AG04450 (cell line): ENCODE measurements around the gene PRR7. TPM values are rescaled to one million over a fixed set of nuclear protein-coding genes. Genes with fewer than 3 reads are reported as not detected.
"Not testable (repeated sequence)": the region's sequence is repeated elsewhere in the genome, so short reads cannot be mapped to it uniquely, and the experiment has no call there.

Experiments
- CTCF ChIA-PET: fragments of 300-600, 350-600 bp; formaldehyde crosslinking; extraction: SDS; loops from one replicate; lab custom pipeline; 2022; ENCODE audit warnings: antibody characterized with exemption, inconsistent platforms; lab: Charles Lee
- POLR2A ChIA-PET: fragments of 350-600 bp; formaldehyde crosslinking; extraction: SDS; loops from one replicate; lab custom pipeline; 2021; ENCODE audit warnings: antibody characterized with exemption, inconsistent platforms; lab: Yijun Ruan, JAX
- DNase-seq: peaks from one replicate; pipeline ENCODE4 v3.0.0-alpha.2; 2011; ENCODE audit warnings: low read depth, low spot score
- H3K27ac ChIP-seq: one replicate; pipeline ENCODE4 v1.5.1; 2012; ENCODE audit warnings: low read depth, low read length, control low read depth
- H3K27me3 ChIP-seq: one replicate; pipeline ENCODE4 v1.6.0; 2012; ENCODE audit warnings: low read length; ENCODE audit not compliant: control insufficient read depth, insufficient read depth
- H3K4me3 ChIP-seq: 2 replicates; pipeline ENCODE4 v1.5.1; 2011; ENCODE audit warnings: mild to moderate bottlenecking, low read depth, low read length, control low read depth
- H3K9me3 ChIP-seq: 2 replicates; pipeline ENCODE4 v1.5.1; 2012; ENCODE audit warnings: low read length; ENCODE audit not compliant: control insufficient read depth, insufficient read depth
- CTCF ChIP-seq: IDR thresholded peaks from 2 replicates; pipeline ENCODE4 v1.5.1; 2011; ENCODE audit warnings: low read depth, low read length, control low read depth, inconsistent platforms
- polyA plus RNA-seq: library from polyadenylated mRNA; depleted of rRNA; stranded (reverse); fragments of >200 nt; gene quantifications from 2 replicates; pipeline ENCODE4 v1.2.3, GENCODE V29; 2011

The PRR7 gene
- polyA plus RNA-seq, 1 experiment = 1.0 TPM

- Histone ChIP-seq H3K9me3 (no peaks in the 10 kb centered on the region; the same call in 1 of the 2 replicates), H3K27me3 (peaks cover 11% of the 10 kb centered on the region), H3K4me3 (no peak overlapping the region), H3K27ac (no peak overlapping the region)
- DNase-seq = no peak
- no peak for TF ChIP-seq CTCF
- POLR2A ChIA-PET = no interaction called here
- CTCF ChIA-PET = interaction anchor here (0.5 to 2.7 kb wide), 4 partner anchors 10 to 32 kb away, joined by 3 to 13 read pairs (median 6); partner anchors contain the start of gene PRR7
Measured at GRCh38 chr5:177414481-177414880, 32.1 kb upstream of the PRR7 start.

- CTCF ChIA-PET = interaction anchor here (5.0 kb wide), 1 partner anchor 13 kb away, joined by 34 read pairs; no protein-coding TSS in a partner anchor
Measured at GRCh38 chr5:177417081-177417480, 29.5 kb upstream of the PRR7 start.

GRCh38 chr5:177419046-177419445, 27.6 kb upstream of the PRR7 start:
- no peak overlapping the region for H3K27ac ChIP-seq
- no peak overlapping the region for H3K4me3 ChIP-seq
- TF ChIP-seq CTCF = no peak
- no peaks in the 10 kb centered on the region for H3K27me3 ChIP-seq
- CTCF ChIA-PET = interaction anchor here (1.7 to 5.0 kb wide), 3 partner anchors 15 to 38 kb away, joined by 10 to 34 read pairs (median 10); no protein-coding TSS in a partner anchor
- POLR2A ChIA-PET = interaction anchor here (0.8 to 0.9 kb wide), 2 partner anchors 8 to 67 kb away, joined by 3 to 4 read pairs; partner anchors contain the start of gene LMAN2
- peak; percentile 74 for DNase-seq
- no peaks in the 10 kb centered on the region; the same call in 1 of the 2 replicates for H3K9me3 ChIP-seq

More at GRCh38 chr5:177417081-177417480, 29.5 kb upstream of the PRR7 start:
- not testable (repeated sequence) for DNase-seq, H3K9me3 ChIP-seq, H3K27ac ChIP-seq, H3K4me3 ChIP-seq, H3K27me3 ChIP-seq
- POLR2A ChIA-PET = interaction anchor here (0.9 kb wide), 1 partner anchor 10 kb away, joined by 3 read pairs; the partner anchor contains the start of gene GRK6

GRCh38 chr5:177420472-177420871, 26.1 kb upstream of the PRR7 start:
- DNase-seq, POLR2A ChIA-PET: not testable (repeated sequence)
- CTCF ChIA-PET = interaction anchor here (0.7 kb wide), 1 partner anchor 50 kb away, joined by 3 read pairs; no protein-coding TSS in a partner anchor

GRCh38 chr5:177421062-177421798, 25.4 kb upstream of the PRR7 start:
- ChIA-PET CTCF (interaction anchor here (2.1 to 3.6 kb wide), 2 partner anchors 17 to 30 kb away, joined by 12 to 20 read pairs; no protein-coding TSS in a partner anchor), POLR2A (no interaction called here)
- Histone ChIP-seq H3K27ac (no peak overlapping the region), H3K27me3 (no peaks in the 10 kb centered on the region), H3K4me3 (no peak overlapping the region), H3K9me3 (no peaks in the 10 kb centered on the region)
- no peak for TF ChIP-seq CTCF
- DNase-seq = no peak

More at GRCh38 chr5:177420472-177420871, 26.1 kb upstream of the PRR7 start:
- H3K4me3 ChIP-seq, H3K9me3 ChIP-seq, H3K27ac ChIP-seq, H3K27me3 ChIP-seq: not testable (repeated sequence)
